ENCODE results near the gene LMOD3. TPM values are rescaled to one million over a fixed set of nuclear protein-coding genes. Genes with fewer than 3 reads are reported as not detected.

The LMOD3 gene
- total and polyA plus RNA-seq, 7 donors = 0.01 to 0.23 TPM; not detected in 5

- no peak overlapping the region for H3K27ac ChIP-seq
- no peaks in the 10 kb centered on the region for H3K27me3 ChIP-seq
- no peak for DNase-seq
- no peak for TF ChIP-seq CTCF (IDR thresholded peaks at IDR 0.05)
- no peak for TF ChIP-seq POLR2A (IDR thresholded peaks at IDR 0.05)
- H3K9me3 ChIP-seq = no peaks in the 10 kb centered on the region
- WGBS, 2 donors = 82 to 92% methylated on average over 2 of the region's 2 CpGs
- no peaks in the 10 kb centered on the region for H3K36me3 ChIP-seq
- no peak overlapping the region for H3K4me3 ChIP-seq
- no peaks in the 10 kb centered on the region for H3K4me1 ChIP-seq
- intact Hi-C loops (cut with DNase I) = loop anchor here (5.0 kb wide), 1 partner anchor 250 kb away; no protein-coding TSS in a partner anchor
Measured at GRCh38 chr3:69162308-69162980, 40.0 kb upstream of the LMOD3 start.

GRCh38 chr3:69161587-69162307, 39.4 kb upstream of the LMOD3 start:
- TF ChIP-seq POLR2AphosphoS5 (IDR thresholded peaks at IDR 0.05) (no peak), POLR2A (IDR thresholded peaks at IDR 0.05) (no peak), CTCF (IDR thresholded peaks at IDR 0.05) (peak; percentile 71 to 92 (median 85))
- Histone ChIP-seq H3K4me3 (no peak overlapping the region), H3K36me3 (no peaks in the 10 kb centered on the region), H3K4me1 (no peaks in the 10 kb centered on the region), H3K27ac (no peak overlapping the region), H3K9me3 (no peaks in the 10 kb centered on the region), H3K27me3 (no peaks in the 10 kb centered on the region)
- intact Hi-C loops (cut with DNase I) = loop anchor here (1.0 to 5.0 kb wide), 3 partner anchors 145 to 510 kb away; no protein-coding TSS in a partner anchor
- no peak for DNase-seq
- WGBS, 2 donors = 38% methylated on average over 5 of the region's 5 CpGs

GRCh38 chr3:69160525-69160924, 38.1 kb upstream of the LMOD3 start:
- 83 to 88% methylated on average over 4 of the region's 4 CpGs for WGBS, 2 donors
- TF ChIP-seq EP300 (IDR thresholded peaks at IDR 0.05) = no peak
- no peak for TF ChIP-seq CTCF (IDR thresholded peaks at IDR 0.05)
- Histone ChIP-seq H3K4me1 (no peaks in the 10 kb centered on the region), H3K9me3 (no peaks in the 10 kb centered on the region), H3K27me3 (no peaks in the 10 kb centered on the region), H3K27ac (no peak overlapping the region), H3K36me3 (no peaks in the 10 kb centered on the region), H3K4me3 (no peak overlapping the region)
- no peak for DNase-seq
- intact Hi-C loops (cut with DNase I) = loop anchor here (5.0 kb wide), 1 partner anchor 252 kb away; no protein-coding TSS in a partner anchor

- Histone ChIP-seq H3K4me3 (no peak overlapping the region), H3K4me1 (no peaks in the 10 kb centered on the region), H3K36me3 (no peaks in the 10 kb centered on the region), H3K27ac (no peak overlapping the region), H3K9me3 (no peaks in the 10 kb centered on the region), H3K27me3 (no peaks in the 10 kb centered on the region)
- no peak for TF ChIP-seq POLR2AphosphoS5 (IDR thresholded peaks at IDR 0.05)
- TF ChIP-seq POLR2A (IDR thresholded peaks at IDR 0.05) = no peak
- TF ChIP-seq EP300 (IDR thresholded peaks at IDR 0.05) = no peak
- intact Hi-C loops (cut with DNase I) = loop anchor here (5.0 kb wide), 1 partner anchor 252 kb away; no protein-coding TSS in a partner anchor
- WGBS, 2 donors = 78 to 80% methylated on average over 2 of the region's 2 CpGs
- no peak for DNase-seq
Measured at GRCh38 chr3:69160107-69160506, 37.7 kb upstream of the LMOD3 start.

- no peak overlapping the region for H3K4me3 ChIP-seq
- H3K27ac ChIP-seq = no peak overlapping the region
- H3K27me3 ChIP-seq = no peaks in the 10 kb centered on the region
- no peak for DNase-seq
- H3K9me3 ChIP-seq = no peaks in the 10 kb centered on the region
- no peaks in the 10 kb centered on the region for H3K4me1 ChIP-seq
- intact Hi-C loops (cut with DNase I) = no loop called here
- no peak for TF ChIP-seq POLR2AphosphoS5 (IDR thresholded peaks at IDR 0.05)
- TF ChIP-seq POLR2A (IDR thresholded peaks at IDR 0.05) = no peak
- no peak for TF ChIP-seq EP300 (IDR thresholded peaks at IDR 0.05)
- TF ChIP-seq CTCF (IDR thresholded peaks at IDR 0.05) = no peak
- H3K36me3 ChIP-seq = no peaks in the 10 kb centered on the region
- WGBS, 2 donors = 89 to 95% methylated on average over 3 of the region's 3 CpGs
Measured at GRCh38 chr3:69149586-69149985, 27.2 kb upstream of the LMOD3 start.
